ENCODE data around the gene ARCN1.

Gene ARCN1

GRCh38 chr11:118572061-118572980 lies at the start of gene ARCN1:
TSS of gene ARCN1 (plus strand) at chr11:118572409. CDS start at chr11:118572548, 139 bp downstream.
- DNase-seq (ENCODE audit: low read depth) = peak; percentile 47

- no peak for DNase-seq (ENCODE audit: low read depth)
Measured at GRCh38 chr11:118522571-118523072, 49.6 kb upstream of the ARCN1 start.

GRCh38 chr11:118524356-118524755 lies 47.9 kb upstream of the ARCN1 start:
- DNase-seq (ENCODE audit: low read depth) = no peak

GRCh38 chr11:118524757-118525470 lies 47.3 kb upstream of the ARCN1 start:
- no peak for DNase-seq (ENCODE audit: low read depth)

- DNase-seq (ENCODE audit: low read depth) = no peak
Measured at GRCh38 chr11:118526688-118527087, 45.5 kb upstream of the ARCN1 start.

- no peak for DNase-seq (ENCODE audit: low read depth)
Measured at GRCh38 chr11:118527109-118527508, 45.1 kb upstream of the ARCN1 start, which contains the start of gene TTC36. TSS of gene TTC36 (plus strand) at chr11:118527474. CDS start at chr11:118527495, 21 bp downstream.

- no peak for DNase-seq (ENCODE audit: low read depth)
Measured at GRCh38 chr11:118528511-118528910, 43.7 kb upstream of the ARCN1 start.

- DNase-seq (ENCODE audit: low read depth) = no peak
Measured at GRCh38 chr11:118529584-118530175, 42.5 kb upstream of the ARCN1 start.

GRCh38 chr11:118530180-118530682 lies 42.0 kb upstream of the ARCN1 start:
- no peak for DNase-seq (ENCODE audit: low read depth)

- peak; percentile 48 for DNase-seq (ENCODE audit: low read depth)
Measured at GRCh38 chr11:118530683-118531596, 41.3 kb upstream of the ARCN1 start, which contains the start of gene TMEM25. TSS of gene TMEM25 (plus strand) at chr11:118531192. CDS start at chr11:118531802, 610 bp downstream.

GRCh38 chr11:118531597-118532084 lies 40.6 kb upstream of the ARCN1 start:
- no peak for DNase-seq (ENCODE audit: low read depth)

GRCh38 chr11:118532091-118532490 lies 40.1 kb upstream of the ARCN1 start:
- no peak for DNase-seq (ENCODE audit: low read depth)

GRCh38 chr11:118532852-118533768 lies 39.1 kb upstream of the ARCN1 start:
- DNase-seq (ENCODE audit: low read depth) = no peak

GRCh38 chr11:118533769-118534729 lies 38.2 kb upstream of the ARCN1 start:
- no peak for DNase-seq (ENCODE audit: low read depth)

GRCh38 chr11:118535261-118535660 lies 36.9 kb upstream of the ARCN1 start:
- no peak for DNase-seq (ENCODE audit: low read depth)

- DNase-seq (ENCODE audit: low read depth) = no peak
Measured at GRCh38 chr11:118536726-118537125, 35.5 kb upstream of the ARCN1 start.

GRCh38 chr11:118537409-118537980 lies 34.7 kb upstream of the ARCN1 start:
- no peak for DNase-seq (ENCODE audit: low read depth)

- no peak for DNase-seq (ENCODE audit: low read depth)
Measured at GRCh38 chr11:118544010-118544646, 28.1 kb upstream of the ARCN1 start.

Data from stimulated activated CD8-positive, alpha-beta memory T cell treated with anti-CD3 and anti-CD28 coated beads, Interleukin-15, amount 100 ng/mL, for 24 hours (primary cell).